K562 (cell line): Measurements from ENCODE around the gene PHTF1. TPM values are rescaled to one million over a fixed set of nuclear protein-coding genes. Genes with fewer than 3 reads are reported as not detected.

Experiments
- ATAC-seq: fragments of 200-7000 bp; cut with Tn5 transposase; 3 replicates; pipeline ENCODE4 v1.9.1; 2020; ENCODE audit warnings: moderate library complexity
- BruUV-seq: library from RNA; stranded (reverse); fragments of 400-500 nt; replicated peaks from 2 replicates; lab custom pipeline; 2021; lab: Mats Ljungman, UMichigan
- CTCF ChIA-PET: fragments of 300-600 bp; formaldehyde crosslinking; extraction: SDS; loops from one replicate; lab custom pipeline; 2021; ENCODE audit warnings: low intra/inter-chr PET ratio; lab: Yijun Ruan, JAX
- POLR2A ChIA-PET: fragments of 300-600, 350-650 bp; sonication (Branson Sonifier 250); formaldehyde crosslinking; extraction: SDS; loops from one replicate; lab custom pipeline; 2021; ENCODE audit warnings: antibody characterized with exemption, inconsistent platforms; lab: Yijun Ruan, JAX
- DNase-seq, 4 experiments: peaks; one replicate each; pipeline versions ENCODE4 v3.0.0 to v3.0.0-alpha.2; 2011 to 2018; ENCODE audit warnings: low spot score in 3 of 4, mixed read lengths in 3 of 4; ENCODE audit errors: extremely low read depth in 1 of 4
- FAIRE-seq: peaks from 2 replicates; lab custom pipeline; 2011; peaks lifted over from hg19 to GRCh38; lab: Jason Lieb, UNC
- H2AFZ ChIP-seq: 2 replicates; pipeline ENCODE4 v1.6.0; 2011; ENCODE audit warnings: low read depth, low read length, control low read depth, inconsistent platforms
- H3K27ac ChIP-seq: fragments of 200-600 bp; 3 replicates; pipeline ENCODE4 v1.8.0; 2011; ENCODE audit warnings: low read depth, mild to moderate bottlenecking, control low read depth, inconsistent platforms, low read length, moderate library complexity, mixed read lengths; ENCODE audit errors: extremely low read depth
- H3K27me3 ChIP-seq, 2 experiments: fragments of 300-600 bp in 1 of 2; 2 replicates in 1 of 2; 3 replicates in 1 of 2; pipeline versions ENCODE4 v1.6.0 to v1.8.0; 2011; ENCODE audit warnings: inconsistent platforms in 2 of 2, low read length in 2 of 2, mild to moderate bottlenecking in 1 of 2, mixed read lengths in 1 of 2, moderate library complexity in 1 of 2; ENCODE audit not compliant: control insufficient read depth in 2 of 2, insufficient read depth in 2 of 2
- H3K36me3 ChIP-seq: fragments of 300-600 bp; 3 replicates; pipeline ENCODE4 v1.8.0; 2011; ENCODE audit warnings: mild to moderate bottlenecking, low read length, inconsistent platforms; ENCODE audit not compliant: control insufficient read depth, insufficient read depth
- H3K4me1 ChIP-seq, 2 experiments: fragments of 200-600 bp in 1 of 2; replicated peaks in 1 of 2; 2 replicates in 1 of 2; 3 replicates in 1 of 2; pipeline versions ENCODE4 v1.5.1 to v1.8.0; 2011; ENCODE audit warnings: inconsistent platforms in 2 of 2, low read length in 2 of 2, mild to moderate bottlenecking in 1 of 2, mixed read lengths in 1 of 2, moderate library complexity in 1 of 2; ENCODE audit not compliant: control insufficient read depth in 2 of 2, insufficient read depth in 2 of 2
- H3K4me2 ChIP-seq: 2 replicates; pipeline ENCODE4 v1.6.1; 2011; ENCODE audit warnings: low read length, control low read depth, inconsistent platforms, mixed read lengths; ENCODE audit not compliant: insufficient read depth
- H3K4me3 ChIP-seq: fragments of 200-600 bp; sonication (generic), shearing (Covaris generic); 2 replicates; pipeline ENCODE4 v1.5.1; 2016; ENCODE audit warnings: control low read depth, inconsistent platforms
- H3K79me2 ChIP-seq: fragments of 200-600 bp; 3 replicates; pipeline ENCODE4 v1.8.0; 2011; ENCODE audit warnings: low read length, inconsistent platforms; ENCODE audit not compliant: control insufficient read depth, insufficient read depth
- H3K9ac ChIP-seq, 2 experiments: 2 replicates each; pipeline versions ENCODE4 v1.6.0 to v1.6.1; 2011; ENCODE audit warnings: low read depth in 2 of 2, low read length in 2 of 2, control low read depth in 1 of 2, inconsistent platforms in 1 of 2, mild to moderate bottlenecking in 1 of 2, mixed read lengths in 1 of 2; ENCODE audit not compliant: insufficient read depth in 1 of 2
- H3K9me1 ChIP-seq: one replicate; pipeline ENCODE4 v1.6.0; 2011; ENCODE audit warnings: inconsistent platforms, mild to moderate bottlenecking, low read length, moderate library complexity; ENCODE audit not compliant: control insufficient read depth, insufficient read depth
- H3K9me3 ChIP-seq: replicated peaks from 2 replicates; pipeline ENCODE4 v1.5.1; 2011; ENCODE audit warnings: low read depth, low read length, inconsistent platforms; ENCODE audit not compliant: control insufficient read depth, insufficient read depth
- H4K20me1 ChIP-seq: replicated peaks from 2 replicates; pipeline ENCODE4 v1.6.1; 2011; ENCODE audit warnings: low read length, inconsistent platforms, mixed read lengths; ENCODE audit not compliant: control insufficient read depth, insufficient read depth
- CREB3 ChIP-seq: fragments of 450-650 bp; conservative IDR thresholded peaks from 2 replicates; pipeline ENCODE4 v1.6.1; 2016; ENCODE audit warnings: missing genetic modification characterization, low read depth, mild to moderate bottlenecking, missing compliant biosample characterization, moderate library complexity
- NCOA6 ChIP-seq: fragments of 450-650 bp; IDR thresholded peaks from 2 replicates; pipeline ENCODE4 v1.6.1; 2017; ENCODE audit warnings: mild to moderate bottlenecking
- RNF219 ChIP-seq: fragments of 250-450 bp; sonication (Bioruptor Pico); IDR thresholded peaks from 2 replicates; pipeline ENCODE4 v1.5.0; 2022; ENCODE audit warnings: mild to moderate bottlenecking
- SIX5 ChIP-seq, 2 experiments: IDR thresholded peaks; 2 replicates each; pipeline ENCODE4 v1.6.1; 2011; ENCODE audit warnings: low read length in 2 of 2, borderline replicate concordance in 1 of 2, low read depth in 1 of 2, mild to moderate bottlenecking in 1 of 2, moderate library complexity in 1 of 2; ENCODE audit not compliant: insufficient read depth in 1 of 2
- STAT5B ChIP-seq: fragments of 250-450 bp; sonication (Bioruptor Pico); IDR thresholded peaks from 2 replicates; pipeline ENCODE4 v1.8.0; 2021; ENCODE audit warnings: mild to moderate bottlenecking, inconsistent platforms
- ZNF668 ChIP-seq: fragments of 250-450 bp; sonication (Bioruptor Pico); IDR thresholded peaks from 2 replicates; pipeline ENCODE4 v1.8.0; 2022; ENCODE audit warnings: mild to moderate bottlenecking, inconsistent platforms
- WGBS: fragments of 100-300 bp; shearing (Covaris generic); methylation state at CpG from one replicate; pipeline ENCODE4 v1.1.6; 2016; ENCODE audit warnings: low coverage, mixed read lengths; ENCODE audit not compliant: insufficient coverage; ENCODE audit errors: missing lambda C conversion rate; 5-methylcytosine and 5-hydroxymethylcytosine counted together
- in situ Hi-C: fragments of 300-500 bp; cut with MboI; formaldehyde crosslinking; loops from 4 replicates; pipeline ENCODE4 v1.15.0; 2018; ENCODE audit warnings: inconsistent platforms, mixed read lengths
- intact Hi-C: fragments of 100-400 bp; cut with micrococcal nuclease; formaldehyde crosslinking; loops from 2 replicates; pipeline ENCODE4 v1.14.2; 2022
- polyA plus RNA-seq, 8 experiments: library from polyadenylated mRNA; depleted of rRNA in 4 of 8; stranded (reverse) in 5 of 8; unstranded in 3 of 8; fragments of >200 nt; fragmentation: Nextera tagmentation in 2 of 8; fragmentation: Illumina TruSeq in 1 of 8; extraction: Ambion mirVana in 2 of 8; extraction: Trizol in 1 of 8; gene quantifications; 2 replicates each; pipeline versions ENCODE4 v1.2.1 to v1.2.3, GENCODE V29; 2011 to 2014; ENCODE audit warnings: inconsistent platforms in 1 of 8, missing spikeins in 1 of 8
- total RNA-seq, 7 experiments: library from RNA; depleted of rRNA in 6 of 7; stranded (reverse); fragments of >200 nt in 6 of 7; fragmentation: Illumina TruSeq in 2 of 7; extraction: Trizol in 2 of 7; gene quantifications; 2 replicates each; pipeline versions ENCODE4 v1.2.1 to v1.2.3, GENCODE V29; 2011 to 2021; ENCODE audit warnings: low replicate concordance in 1 of 7

The PHTF1 gene
- total and polyA plus RNA-seq, 9 of the 15 experiments (the other 6 are each of a cell fraction or from before 2014, with no cell fraction given), result 8.4 to 36.2 (median 23.0) TPM

GRCh38 chr1:113805256-113805531 is 45.9 kb upstream of the PHTF1 start:
- 62% methylated on average over 6 of the region's 6 CpGs for WGBS
- BruUV-seq, result no TSS peak
- ChIA-PET POLR2A (interaction anchor here (0.7 to 1.1 kb wide), 5 partner anchors 9 to 108 kb away, joined by 3 to 4 read pairs (median 3); no protein-coding TSS in a partner anchor), CTCF (interaction anchor here (0.7 kb wide), 1 partner anchor 100 kb away, joined by 3 read pairs; the partner anchor contains the start of genes AP4B1 and DCLRE1B)
- Histone ChIP-seq H3K4me3 (no peak overlapping the region), H3K9ac (no peak overlapping the region), H4K20me1 (peaks cover 16% of the 10 kb centered on the region), H3K36me3 (peaks cover 14% of the 10 kb centered on the region), H3K9me1 (peaks cover 5% of the 10 kb centered on the region), H3K79me2 (peaks cover 100% of the 10 kb centered on the region), H3K4me1 (peaks cover 21 to 36% of the 10 kb centered on the region in 2 experiments), H3K4me2 (no peak overlapping the region), H2AFZ (no peak overlapping the region), H3K27ac (peak overlapping the region; percentile 49; the same call in 2 of the 3 replicates), H3K9me3 (no peaks in the 10 kb centered on the region; the same call in 1 of the 2 replicates), H3K27me3 (no peaks in the 10 kb centered on the region)
- in situ Hi-C loops (no loop called here), intact Hi-C loops (loop anchor here (2.0 kb wide), 1 partner anchor 22 kb away; no protein-coding TSS in a partner anchor)
- no peak for FAIRE-seq
- ATAC-seq, result no peak
- TF ChIP-seq STAT5B (CRISPR knock-in tag) (no peak), ZNF668 (CRISPR knock-in tag) (no peak), SIX5 (IDR thresholded peaks at IDR 0.05; ENCODE audit: borderline replicate concordance in 1 of 2, insufficient read depth in 1 of 2, low read depth in 1 of 2, low read length in 2 of 2) (no peak), CREB3 (tag) (0 out of 2 replicates have a peak, but pooled peaks have one; percentile 35), NCOA6 (no peak), RNF219 (CRISPR knock-in tag) (no peak)
- no peak for DNase-seq
